Neural cell (in vitro differentiated cells): ENCODE results near the gene SHISA9. TPM values are rescaled to one million over a fixed set of nuclear protein-coding genes. Genes with fewer than 3 reads are reported as not detected.
"Not testable (repeated sequence)": the region's sequence is repeated elsewhere in the genome, so short reads cannot be mapped to it uniquely, and the experiment has no call there.

Experiments
- H2AFZ ChIP-seq: fragments of 200-600, 300-800 bp; sonication (generic), shearing (Covaris generic); 2 replicates; pipeline ENCODE4 v1.6.0; 2014; ENCODE audit warnings: low read depth, mild to moderate bottlenecking, antibody characterized with exemption, low read length, moderate library complexity
- H3F3A ChIP-seq: fragments of 200-600 bp; shearing (Covaris generic); 2 replicates; pipeline ENCODE4 v1.6.1; 2016; ENCODE audit warnings: mild to moderate bottlenecking, moderate library complexity, mixed read lengths, antibody characterized with exemption, low read length; ENCODE audit not compliant: insufficient read depth, poor library complexity, severe bottlenecking
- H3K27ac ChIP-seq: fragments of 200-600, 300-800 bp; sonication (generic), shearing (Covaris generic); 2 replicates; pipeline ENCODE4 v1.5.1; 2014; ENCODE audit warnings: mild to moderate bottlenecking, low read length, moderate library complexity
- H3K27me3 ChIP-seq: fragments of 300-800, 200-600 bp; sonication (generic), shearing (Covaris generic); 2 replicates; pipeline ENCODE4 v1.6.0; 2014; ENCODE audit warnings: mild to moderate bottlenecking, low read depth, low read length, moderate library complexity; ENCODE audit not compliant: insufficient read depth
- H3K36me3 ChIP-seq: fragments of 300-800, 200-600 bp; sonication (generic), shearing (Covaris generic); 2 replicates; pipeline ENCODE4 v1.5.1; 2014; ENCODE audit warnings: mild to moderate bottlenecking, antibody characterized with exemption, low read length, moderate library complexity; ENCODE audit not compliant: insufficient read depth
- H3K4me2 ChIP-seq: fragments of 300-800, 200-600 bp; sonication (generic), shearing (Covaris generic); 2 replicates; pipeline ENCODE4 v1.6.0; 2014; ENCODE audit warnings: mild to moderate bottlenecking, low read length
- H3K4me3 ChIP-seq: fragments of 300-800, 200-600 bp; sonication (generic), shearing (Covaris generic); 2 replicates; pipeline ENCODE4 v1.5.1; 2014; ENCODE audit warnings: mild to moderate bottlenecking, low read length, moderate library complexity
- H3K79me2 ChIP-seq: fragments of 200-600 bp; shearing (Covaris generic); replicated peaks from 2 replicates; pipeline ENCODE4 v1.6.0; 2014; ENCODE audit warnings: mild to moderate bottlenecking, low read length, moderate library complexity; ENCODE audit not compliant: insufficient read depth
- H3K9ac ChIP-seq: fragments of 300-800, 200-600 bp; sonication (generic), shearing (Covaris generic); 2 replicates; pipeline ENCODE4 v1.6.1; 2016; ENCODE audit warnings: mild to moderate bottlenecking, low read length, mixed read lengths
- H3K9me2 ChIP-seq: fragments of 200-600 bp; shearing (Covaris generic); 2 replicates; pipeline ENCODE4 v1.6.1; 2016; ENCODE audit warnings: mild to moderate bottlenecking, low read length, mixed read lengths; ENCODE audit not compliant: insufficient read depth
- H3K9me3 ChIP-seq: fragments of 200-600, 300-800 bp; sonication (generic), shearing (Covaris generic); 2 replicates; pipeline ENCODE4 v1.6.1; 2016; ENCODE audit warnings: mild to moderate bottlenecking, mixed run types, low read length, moderate library complexity, mixed read lengths
- H4K20me1 ChIP-seq: fragments of 200-600 bp; shearing (Covaris generic); 2 replicates; pipeline ENCODE4 v1.6.1; 2016; ENCODE audit warnings: mild to moderate bottlenecking, mixed run types; ENCODE audit not compliant: insufficient read depth
- EP300 ChIP-seq: fragments of 450-650 bp; conservative IDR thresholded peaks from 2 replicates; pipeline ENCODE4 v1.6.1; 2014; ENCODE audit warnings: antibody characterized with exemption, mild to moderate bottlenecking, moderate library complexity; ENCODE audit not compliant: poor library complexity, severe bottlenecking
- EZH2 ChIP-seq: fragments of 200-600, 300-800 bp; shearing (Covaris generic), sonication (generic); IDR thresholded peaks from 2 replicates; pipeline ENCODE4 v1.6.1; 2014; ENCODE audit warnings: antibody characterized with exemption, low read length, borderline replicate concordance, mild to moderate bottlenecking; ENCODE audit not compliant: insufficient read depth, poor library complexity, severe bottlenecking
- MXI1 ChIP-seq: fragments of 450-650 bp; conservative IDR thresholded peaks from 2 replicates; pipeline ENCODE4 v1.6.1; 2014; ENCODE audit warnings: antibody characterized with exemption, mild to moderate bottlenecking; ENCODE audit not compliant: poor library complexity, severe bottlenecking
- POLR2AphosphoS5 ChIP-seq: IDR thresholded peaks from 2 replicates; pipeline ENCODE4 v1.6.1; 2012
- RAD21 ChIP-seq: fragments of 450-650 bp; conservative IDR thresholded peaks from 2 replicates; pipeline ENCODE4 v1.6.1; 2014; ENCODE audit warnings: antibody characterized with exemption, mild to moderate bottlenecking, moderate library complexity
- SMC3 ChIP-seq: fragments of 450-650 bp; conservative IDR thresholded peaks from 2 replicates; pipeline ENCODE4 v1.6.1; 2014; ENCODE audit warnings: antibody characterized with exemption, mild to moderate bottlenecking, moderate library complexity; ENCODE audit not compliant: poor library complexity
- TAF1 ChIP-seq: IDR thresholded peaks from 2 replicates; pipeline ENCODE4 v1.6.1; 2012; ENCODE audit warnings: low read depth
- polyA plus RNA-seq: library from polyadenylated mRNA; depleted of rRNA; stranded (reverse); fragments of >200 nt; gene quantifications from 2 replicates; pipeline ENCODE4 v1.2.3, GENCODE V29; 2014
- TF ChIP-seq, protein P1 (sequence below): IDR thresholded peaks from 2 replicates; pipeline ENCODE4 v1.6.1; 2012; ENCODE audit warnings: borderline replicate concordance
- TF ChIP-seq, protein P2 (sequence below): fragments of 450-650 bp; IDR thresholded peaks from 2 replicates; pipeline ENCODE4 v1.5.1; 2014; ENCODE audit warnings: antibody characterized with exemption, mild to moderate bottlenecking, moderate library complexity; ENCODE audit not compliant: poor library complexity, severe bottlenecking

The SHISA9 gene
- polyA plus RNA-seq, 1 donor from 2014 or later: 2.0 TPM

DNA sequence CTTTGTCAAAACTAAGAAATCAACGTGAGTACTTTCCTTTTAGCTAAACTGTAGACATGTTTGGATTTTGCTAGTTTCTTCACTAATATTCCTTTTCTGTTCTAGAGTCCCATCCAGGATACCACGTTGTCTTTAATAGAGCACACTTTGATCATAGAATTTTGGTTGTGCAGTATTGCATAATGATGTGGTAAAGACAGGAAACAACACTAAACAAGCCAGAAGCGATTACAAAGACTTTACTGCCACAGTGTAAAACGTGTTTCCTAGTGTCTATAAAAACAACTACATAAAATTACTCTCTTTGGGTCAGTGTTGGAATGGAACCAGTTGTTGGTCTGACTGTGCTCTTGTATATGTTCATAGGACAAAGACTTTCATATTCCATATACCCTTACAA is 19.3 kb downstream of the SHISA9 start:
- Histone ChIP-seq H3K4me3 (no peak overlapping the region), H3K9me2 (no peaks in the 10 kb centered on the region), H3K4me2 (no peak overlapping the region), H3K27me3 (no peaks in the 10 kb centered on the region), H3K9me3 (no peaks in the 10 kb centered on the region), H4K20me1 (no peaks in the 10 kb centered on the region), H3F3A (no peaks in the 10 kb centered on the region), H2AFZ (no peak overlapping the region), H3K9ac (no peak overlapping the region), H3K79me2 (no peaks in the 10 kb centered on the region), H3K27ac (no peak overlapping the region), H3K36me3 (no peaks in the 10 kb centered on the region)
- TF ChIP-seq, protein P1, sequence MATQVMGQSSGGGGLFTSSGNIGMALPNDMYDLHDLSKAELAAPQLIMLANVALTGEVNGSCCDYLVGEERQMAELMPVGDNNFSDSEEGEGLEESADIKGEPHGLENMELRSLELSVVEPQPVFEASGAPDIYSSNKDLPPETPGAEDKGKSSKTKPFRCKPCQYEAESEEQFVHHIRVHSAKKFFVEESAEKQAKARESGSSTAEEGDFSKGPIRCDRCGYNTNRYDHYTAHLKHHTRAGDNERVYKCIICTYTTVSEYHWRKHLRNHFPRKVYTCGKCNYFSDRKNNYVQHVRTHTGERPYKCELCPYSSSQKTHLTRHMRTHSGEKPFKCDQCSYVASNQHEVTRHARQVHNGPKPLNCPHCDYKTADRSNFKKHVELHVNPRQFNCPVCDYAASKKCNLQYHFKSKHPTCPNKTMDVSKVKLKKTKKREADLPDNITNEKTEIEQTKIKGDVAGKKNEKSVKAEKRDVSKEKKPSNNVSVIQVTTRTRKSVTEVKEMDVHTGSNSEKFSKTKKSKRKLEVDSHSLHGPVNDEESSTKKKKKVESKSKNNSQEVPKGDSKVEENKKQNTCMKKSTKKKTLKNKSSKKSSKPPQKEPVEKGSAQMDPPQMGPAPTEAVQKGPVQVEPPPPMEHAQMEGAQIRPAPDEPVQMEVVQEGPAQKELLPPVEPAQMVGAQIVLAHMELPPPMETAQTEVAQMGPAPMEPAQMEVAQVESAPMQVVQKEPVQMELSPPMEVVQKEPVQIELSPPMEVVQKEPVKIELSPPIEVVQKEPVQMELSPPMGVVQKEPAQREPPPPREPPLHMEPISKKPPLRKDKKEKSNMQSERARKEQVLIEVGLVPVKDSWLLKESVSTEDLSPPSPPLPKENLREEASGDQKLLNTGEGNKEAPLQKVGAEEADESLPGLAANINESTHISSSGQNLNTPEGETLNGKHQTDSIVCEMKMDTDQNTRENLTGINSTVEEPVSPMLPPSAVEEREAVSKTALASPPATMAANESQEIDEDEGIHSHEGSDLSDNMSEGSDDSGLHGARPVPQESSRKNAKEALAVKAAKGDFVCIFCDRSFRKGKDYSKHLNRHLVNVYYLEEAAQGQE: no peak
- TF ChIP-seq, protein P2, sequence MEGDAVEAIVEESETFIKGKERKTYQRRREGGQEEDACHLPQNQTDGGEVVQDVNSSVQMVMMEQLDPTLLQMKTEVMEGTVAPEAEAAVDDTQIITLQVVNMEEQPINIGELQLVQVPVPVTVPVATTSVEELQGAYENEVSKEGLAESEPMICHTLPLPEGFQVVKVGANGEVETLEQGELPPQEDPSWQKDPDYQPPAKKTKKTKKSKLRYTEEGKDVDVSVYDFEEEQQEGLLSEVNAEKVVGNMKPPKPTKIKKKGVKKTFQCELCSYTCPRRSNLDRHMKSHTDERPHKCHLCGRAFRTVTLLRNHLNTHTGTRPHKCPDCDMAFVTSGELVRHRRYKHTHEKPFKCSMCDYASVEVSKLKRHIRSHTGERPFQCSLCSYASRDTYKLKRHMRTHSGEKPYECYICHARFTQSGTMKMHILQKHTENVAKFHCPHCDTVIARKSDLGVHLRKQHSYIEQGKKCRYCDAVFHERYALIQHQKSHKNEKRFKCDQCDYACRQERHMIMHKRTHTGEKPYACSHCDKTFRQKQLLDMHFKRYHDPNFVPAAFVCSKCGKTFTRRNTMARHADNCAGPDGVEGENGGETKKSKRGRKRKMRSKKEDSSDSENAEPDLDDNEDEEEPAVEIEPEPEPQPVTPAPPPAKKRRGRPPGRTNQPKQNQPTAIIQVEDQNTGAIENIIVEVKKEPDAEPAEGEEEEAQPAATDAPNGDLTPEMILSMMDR: no peak
- TF ChIP-seq MXI1 (no peak), SMC3 (no peak), RAD21 (no peak), POLR2AphosphoS5 (no peak), TAF1 (no peak), EP300 (no peak), EZH2 (no peak)

DNA sequence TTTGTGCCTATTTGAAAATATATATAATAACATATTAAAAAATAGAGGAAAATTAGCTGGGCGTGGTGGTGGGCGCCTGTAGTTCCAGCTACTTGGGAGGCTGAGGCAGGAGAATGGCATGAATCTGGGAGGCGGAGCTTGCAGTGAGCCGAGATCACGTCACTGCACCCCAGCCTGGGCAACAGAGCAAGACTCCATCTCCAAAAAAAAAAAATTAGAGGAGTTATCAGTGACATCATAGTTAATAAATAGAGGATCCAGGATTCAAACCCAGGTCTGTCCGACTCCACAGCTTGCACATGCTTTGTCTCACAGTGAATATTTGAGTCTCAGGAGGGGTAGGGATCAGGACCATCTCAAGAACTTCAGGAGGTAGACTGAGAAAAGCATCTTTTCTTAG is 22.2 kb downstream of the SHISA9 start:
- not testable (repeated sequence) for H3K4me3 ChIP-seq, H3K9ac ChIP-seq, H3F3A ChIP-seq, H3K27me3 ChIP-seq, H2AFZ ChIP-seq, H3K4me2 ChIP-seq, H3K27ac ChIP-seq, H3K9me3 ChIP-seq, H3K9me2 ChIP-seq, H3K79me2 ChIP-seq, H3K36me3 ChIP-seq, H4K20me1 ChIP-seq
